Suprapubic skin (tissue), 4 donors: ENCODE measurements around the gene ZBTB20.

ENCODE experiments used
- EP300 ChIP-seq: sonication (generic); formaldehyde crosslinking; IDR thresholded peaks from one replicate; pipeline ENCODE4 v1.6.1; 2017; ENCODE audit warnings: antibody characterized with exemption
- POLR2A ChIP-seq, 2 donors: fragments of 450-650 bp; IDR thresholded peaks; one replicate each; pipeline ENCODE4 v1.6.1; 2017; ENCODE audit warnings: antibody characterized with exemption in 2 of 2, mild to moderate bottlenecking in 2 of 2, moderate library complexity in 2 of 2
- POLR2AphosphoS5 ChIP-seq, 3 donors: sonication (generic); formaldehyde crosslinking; IDR thresholded peaks; one replicate each; pipeline ENCODE4 v1.6.1; 2017; ENCODE audit warnings: antibody characterized with exemption in 3 of 3
- TF ChIP-seq, protein P1 (sequence below), 2 donors: fragments of 200-600 bp in 1 of 2; fragments of 450-650 bp in 1 of 2; sonication (generic) in 1 of 2; IDR thresholded peaks; one replicate each; pipeline ENCODE4 v1.5.1; 2016 to 2019; ENCODE audit warnings: antibody characterized with exemption in 2 of 2, mild to moderate bottlenecking in 1 of 2, moderate library complexity in 1 of 2

- TF ChIP-seq, protein P1, sequence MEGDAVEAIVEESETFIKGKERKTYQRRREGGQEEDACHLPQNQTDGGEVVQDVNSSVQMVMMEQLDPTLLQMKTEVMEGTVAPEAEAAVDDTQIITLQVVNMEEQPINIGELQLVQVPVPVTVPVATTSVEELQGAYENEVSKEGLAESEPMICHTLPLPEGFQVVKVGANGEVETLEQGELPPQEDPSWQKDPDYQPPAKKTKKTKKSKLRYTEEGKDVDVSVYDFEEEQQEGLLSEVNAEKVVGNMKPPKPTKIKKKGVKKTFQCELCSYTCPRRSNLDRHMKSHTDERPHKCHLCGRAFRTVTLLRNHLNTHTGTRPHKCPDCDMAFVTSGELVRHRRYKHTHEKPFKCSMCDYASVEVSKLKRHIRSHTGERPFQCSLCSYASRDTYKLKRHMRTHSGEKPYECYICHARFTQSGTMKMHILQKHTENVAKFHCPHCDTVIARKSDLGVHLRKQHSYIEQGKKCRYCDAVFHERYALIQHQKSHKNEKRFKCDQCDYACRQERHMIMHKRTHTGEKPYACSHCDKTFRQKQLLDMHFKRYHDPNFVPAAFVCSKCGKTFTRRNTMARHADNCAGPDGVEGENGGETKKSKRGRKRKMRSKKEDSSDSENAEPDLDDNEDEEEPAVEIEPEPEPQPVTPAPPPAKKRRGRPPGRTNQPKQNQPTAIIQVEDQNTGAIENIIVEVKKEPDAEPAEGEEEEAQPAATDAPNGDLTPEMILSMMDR (IDR thresholded peaks at IDR 0.05) = no peak
- TF ChIP-seq EP300 (no peak), POLR2AphosphoS5 (IDR thresholded peaks at IDR 0.05) (no peak), POLR2A (IDR thresholded peaks at IDR 0.05) (no peak)
Measured at GRCh38 chr3:114487502-114487901, 659.6 kb downstream of the ZBTB20 start.
